H9 (cell line): ENCODE results near the gene MB21D2. TPM values are rescaled to one million over a fixed set of nuclear protein-coding genes. Genes with fewer than 3 reads are reported as not detected.

ENCODE experiments used
- DNase-seq: peaks from one replicate; pipeline ENCODE4 v3.0.0-alpha.2; 2017
- H2AFZ ChIP-seq: one replicate; pipeline ENCODE4 v1.6.1; 2013; ENCODE audit warnings: mild to moderate bottlenecking, low read length, control low read depth, moderate library complexity
- H2AK5ac ChIP-seq: 2 replicates; pipeline ENCODE4 v1.6.1; 2013; ENCODE audit warnings: low read length, control low read depth, mixed read lengths; ENCODE audit not compliant: insufficient read length
- H2BK120ac ChIP-seq: one replicate; pipeline ENCODE4 v1.6.1; 2013; ENCODE audit warnings: low read depth, mild to moderate bottlenecking, low read length, control low read depth, inconsistent platforms; ENCODE audit not compliant: poor library complexity, severe bottlenecking
- H2BK12ac ChIP-seq: 2 replicates; pipeline ENCODE4 v1.6.1; 2013; ENCODE audit warnings: low read length, control low read depth, mixed read lengths, low read depth; ENCODE audit not compliant: insufficient read length
- H2BK15ac ChIP-seq: 2 replicates; pipeline ENCODE4 v1.6.1; 2013; ENCODE audit warnings: low read depth, low read length, control low read depth
- H2BK20ac ChIP-seq: one replicate; pipeline ENCODE4 v1.6.1; 2013; ENCODE audit warnings: low read depth, mild to moderate bottlenecking, low read length, control low read depth, inconsistent platforms; ENCODE audit not compliant: poor library complexity, severe bottlenecking
- H2BK5ac ChIP-seq: 2 replicates; pipeline ENCODE4 v1.6.1; 2013; ENCODE audit warnings: low read length, control low read depth, mixed read lengths; ENCODE audit not compliant: insufficient read length
- H3K14ac ChIP-seq: 2 replicates; pipeline ENCODE4 v1.6.1; 2013; ENCODE audit warnings: low read length, control low read depth; ENCODE audit not compliant: insufficient read depth
- H3K18ac ChIP-seq: 2 replicates; pipeline ENCODE4 v1.6.1; 2013; ENCODE audit warnings: low read depth, mild to moderate bottlenecking, mixed read lengths, low read length, control low read depth; ENCODE audit not compliant: insufficient read length
- H3K23ac ChIP-seq: 2 replicates; pipeline ENCODE4 v1.6.1; 2013; ENCODE audit warnings: low read length, control low read depth, mixed read lengths, low read depth; ENCODE audit not compliant: insufficient read length
- H3K23me2 ChIP-seq: 2 replicates; pipeline ENCODE4 v1.6.1; 2013; ENCODE audit warnings: low read depth, mild to moderate bottlenecking, mixed read lengths, low read length, control low read depth; ENCODE audit not compliant: insufficient read length, poor library complexity, severe bottlenecking
- H3K27ac ChIP-seq: 2 replicates; pipeline ENCODE4 v1.5.1; 2013; ENCODE audit warnings: low read length, control low read depth, mixed read lengths, low read depth; ENCODE audit not compliant: insufficient read length
- H3K27me3 ChIP-seq: 2 replicates; pipeline ENCODE4 v1.6.1; 2013; ENCODE audit warnings: low read length, control low read depth, inconsistent platforms; ENCODE audit not compliant: insufficient read depth
- H3K4ac ChIP-seq: 2 replicates; pipeline ENCODE4 v1.6.1; 2013; ENCODE audit warnings: low read depth, mild to moderate bottlenecking, control low read depth, inconsistent platforms, low read length, moderate library complexity
- H3K4me1 ChIP-seq: 2 replicates; pipeline ENCODE4 v1.6.1; 2013; ENCODE audit warnings: low read length, control low read depth, inconsistent platforms; ENCODE audit not compliant: insufficient read depth
- H3K4me2 ChIP-seq: 2 replicates; pipeline ENCODE4 v1.6.1; 2013; ENCODE audit warnings: low read length, control low read depth, mixed read lengths; ENCODE audit not compliant: insufficient read length, insufficient read depth
- H3K56ac ChIP-seq: 2 replicates; pipeline ENCODE4 v1.6.1; 2013; ENCODE audit warnings: low read depth, mild to moderate bottlenecking, mixed read lengths, low read length, control low read depth; ENCODE audit not compliant: insufficient read length
- H3K79me1 ChIP-seq: 2 replicates; pipeline ENCODE4 v1.6.1; 2013; ENCODE audit warnings: low read depth, mild to moderate bottlenecking, moderate library complexity, low read length, control low read depth, inconsistent platforms; ENCODE audit not compliant: insufficient read depth, poor library complexity, severe bottlenecking
- H3K79me2 ChIP-seq: 2 replicates; pipeline ENCODE4 v1.6.1; 2013; ENCODE audit warnings: low read length, control low read depth, inconsistent platforms; ENCODE audit not compliant: insufficient read depth
- H3K9ac ChIP-seq: 2 replicates; pipeline ENCODE4 v1.6.1; 2013; ENCODE audit warnings: low read length, control low read depth, mixed read lengths; ENCODE audit not compliant: insufficient read length; ENCODE audit errors: extremely low read depth
- H3K9me3 ChIP-seq: one replicate; pipeline ENCODE4 v1.6.1; 2013; ENCODE audit warnings: low read depth, low read length, inconsistent platforms; ENCODE audit not compliant: control insufficient read depth
- H3T11ph ChIP-seq: one replicate; pipeline ENCODE4 v1.6.1; 2013; ENCODE audit warnings: mild to moderate bottlenecking, low read length, control low read depth, inconsistent platforms
- H4K20me1 ChIP-seq: one replicate; pipeline ENCODE4 v1.6.1; 2013; ENCODE audit not compliant: control insufficient read depth, insufficient read length, insufficient read depth
- H4K5ac ChIP-seq: 2 replicates; pipeline ENCODE4 v1.6.1; 2013; ENCODE audit warnings: low read depth, mild to moderate bottlenecking, mixed read lengths, low read length, control low read depth; ENCODE audit not compliant: insufficient read length
- H4K8ac ChIP-seq: replicated peaks from 2 replicates; pipeline ENCODE4 v1.6.1; 2013; ENCODE audit warnings: low read length, control low read depth, mixed read lengths, low read depth; ENCODE audit not compliant: insufficient read length
- H4K91ac ChIP-seq: 2 replicates; pipeline ENCODE4 v1.6.1; 2013; ENCODE audit warnings: low read depth, mild to moderate bottlenecking, moderate library complexity, mixed read lengths, low read length, control low read depth; ENCODE audit not compliant: insufficient read length
- H3K27ac Mint-ChIP-seq, 3 experiments: 2 replicates in 2 of 3; 3 replicates in 1 of 3; pipeline ENCODE4 v1.8.0; 2020 to 2021; ENCODE audit warnings: mixed read lengths in 3 of 3, mild to moderate bottlenecking in 1 of 3, moderate library complexity in 1 of 3
- H3K27me3 Mint-ChIP-seq: 2 replicates; pipeline ENCODE4 v1.8.0; 2021; ENCODE audit warnings: low read depth, mild to moderate bottlenecking, moderate library complexity, mixed read lengths
- H3K36me3 Mint-ChIP-seq, 3 experiments: 2 replicates in 2 of 3; 3 replicates in 1 of 3; pipeline ENCODE4 v1.8.0; 2020 to 2021; ENCODE audit warnings: low read depth in 3 of 3, mixed read lengths in 3 of 3; ENCODE audit not compliant: insufficient read depth in 1 of 3
- H3K4me1 Mint-ChIP-seq, 2 experiments: 2 replicates each; pipeline ENCODE4 v1.8.0; 2020; ENCODE audit warnings: mixed read lengths in 2 of 2
- H3K4me3 Mint-ChIP-seq, 2 experiments: 2 replicates in 1 of 2; 3 replicates in 1 of 2; pipeline ENCODE4 v1.8.0; 2020 to 2021; ENCODE audit warnings: mild to moderate bottlenecking in 2 of 2, mixed read lengths in 2 of 2, moderate library complexity in 1 of 2
- H3K9me3 Mint-ChIP-seq, 2 experiments: 2 replicates in 1 of 2; 3 replicates in 1 of 2; pipeline ENCODE4 v1.8.0; 2020; ENCODE audit warnings: mild to moderate bottlenecking in 2 of 2, mixed read lengths in 2 of 2, moderate library complexity in 1 of 2
- CTCF ChIP-seq: fragments of 200-600 bp; sonication (generic); conservative IDR thresholded peaks from 3 replicates; pipeline ENCODE4 v1.8.0; 2021; ENCODE audit warnings: antibody characterized with exemption, mild to moderate bottlenecking
- WGBS: extraction: QIAGEN DNeasy Blood & Tissue Kit; methylation state at CpG from one replicate; pipeline ENCODE4 v1.1.7; 2013; ENCODE audit warnings: missing lambda C conversion rate, low lambda C conversion rate, mixed read lengths; ENCODE audit not compliant: insufficient read length; ENCODE audit errors: extremely low coverage; 5-methylcytosine and 5-hydroxymethylcytosine counted together
- total RNA-seq: library from RNA; stranded (reverse); gene quantifications from 2 replicates; pipeline ENCODE4 v1.2.1, GENCODE V29; 2021

MB21D2 gene
- total RNA-seq, 1 experiment from 2014 or later, result 19.1 TPM

DNA sequence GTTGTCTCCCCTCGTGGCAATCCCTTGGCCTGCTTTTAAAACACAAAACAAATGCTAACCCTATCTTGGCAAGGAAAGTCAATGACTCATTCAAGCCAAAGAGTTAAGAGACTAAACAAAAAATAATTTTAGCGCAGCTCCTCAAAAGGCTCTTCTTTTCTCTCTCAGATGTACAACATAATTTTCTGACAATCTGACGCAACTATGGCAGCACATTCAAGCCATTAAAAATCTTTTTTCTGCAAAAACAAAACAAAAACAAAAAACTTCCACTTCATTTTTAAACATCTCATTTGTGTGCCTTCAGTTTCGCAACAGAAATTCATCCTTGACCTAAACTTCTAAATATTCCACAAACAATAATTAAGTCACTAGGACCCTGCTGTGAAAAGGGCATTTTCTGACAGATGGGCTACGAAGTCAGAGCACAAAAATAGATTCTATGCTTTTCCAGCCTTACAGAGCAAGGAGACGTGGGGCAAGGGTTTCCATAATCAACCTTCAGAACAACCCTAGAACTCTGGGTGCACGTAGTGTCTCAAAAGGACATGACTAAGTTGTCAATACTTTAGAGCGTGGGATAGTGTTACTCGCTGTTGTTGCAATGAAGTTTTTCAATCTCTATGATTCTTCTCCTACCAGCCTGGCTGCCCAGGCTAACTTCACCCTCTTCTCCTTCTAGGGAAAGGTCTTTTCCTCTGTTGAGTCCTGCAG, 84.3 kb downstream of the MB21D2 start:
- Histone ChIP-seq H3K23ac (no peak overlapping the region), H3K56ac (no peak overlapping the region), H3K4ac (no peak overlapping the region), H3K4me2 (no peak overlapping the region), H3T11ph (no peak overlapping the region), H4K20me1 (no peaks in the 10 kb centered on the region), H4K91ac (no peak overlapping the region), H4K5ac (no peak overlapping the region), H2BK5ac (no peak overlapping the region), H2BK20ac (no peak overlapping the region), H3K18ac (no peak overlapping the region), H3K27me3 (no peaks in the 10 kb centered on the region), H2AK5ac (no peak overlapping the region), H3K4me1 (peaks cover 6% of the 10 kb centered on the region), H3K14ac (no peak overlapping the region), H3K23me2 (no peaks in the 10 kb centered on the region), H2BK15ac (no peak overlapping the region), H3K9me3 (no peaks in the 10 kb centered on the region), H3K9ac (no peak overlapping the region), H2AFZ (no peak overlapping the region), H3K27ac (no peak overlapping the region), H2BK12ac (no peak overlapping the region), H3K79me2 (peaks cover 9% of the 10 kb centered on the region; the same call in 1 of the 2 replicates), H2BK120ac (no peak overlapping the region), H3K79me1 (no peaks in the 10 kb centered on the region), H4K8ac (no peak overlapping the region)
- Mint-ChIP-seq H3K27ac (peak overlapping the region in 1 of 3 experiments; percentile 10; a peak in 4 of 7 replicates), H3K36me3 (peaks cover 0 to 9% (median 5%) of the 10 kb centered on the region in 3 experiments; a peak in 5 of 7 replicates), H3K27me3 (no peaks in the 10 kb centered on the region), H3K4me1 (peaks cover 18 to 30% of the 10 kb centered on the region in 2 experiments), H3K9me3 (no peaks in the 10 kb centered on the region), H3K4me3 (no peak overlapping the region)
- WGBS, result no CpG with 5 or more reads among the region's 9 CpGs
- no peak for TF ChIP-seq CTCF
- DNase-seq, result no peak
